ENCODE measurements around the gene RAB44. TPM values are rescaled to one million over a fixed set of nuclear protein-coding genes. Genes with fewer than 3 reads are reported as not detected.

The RAB44 gene
- total and polyA plus RNA-seq, 2 of the 13 experiments (the other 11 are each of a cell fraction or from before 2014, with no cell fraction given), result not detected

- ChIA-PET CTCF (ENCODE audit: low intra/inter-chr PET ratio, low total read pairs) (no interaction called here), POLR2A (no interaction called here)
- no peak overlapping the region for H2AFZ ChIP-seq (ENCODE audit: low read length)
- intact Hi-C loops (cut with micrococcal nuclease; ENCODE audit: unreplicated experiment), result no loop called here
- ATAC-seq, result no peak
- no peak overlapping the region for H3K9ac ChIP-seq (ENCODE audit: insufficient read depth, low read depth, low read length)
- no peak overlapping the region for H3K4me2 ChIP-seq (ENCODE audit: low read depth, low read length)
- no peak overlapping the region for H3K4me3 ChIP-seq (replicated peaks in 1 of 3; ENCODE audit: insufficient read depth in 1 of 3, low read depth in 2 of 3, low read length in 3 of 3)
- BruUV-seq (replicated peaks), result no TSS peak
- H3K36me3 ChIP-seq (replicated peaks in 1 of 2; ENCODE audit: control insufficient read depth in 1 of 2, insufficient read depth in 2 of 2, low read length in 2 of 2), result no peaks in the 10 kb centered on the region
- FAIRE-seq, result no peak
- in situ Hi-C loops (cut with HindIII; ENCODE audit: extremely low pct_ligation_motif_present, low pct_unique_long_range_greater_than_20kb), result no loop called here
- no peak for DNase-seq (ENCODE audit: low spot score)
- no peaks in the 10 kb centered on the region for H3K4me1 ChIP-seq (ENCODE audit: insufficient read depth, low read length)
- no peak overlapping the region for H3K27ac ChIP-seq (ENCODE audit: extremely low read length, insufficient read depth, low read length)
- H3K9me3 ChIP-seq (ENCODE audit: low read length), result no peaks in the 10 kb centered on the region
- no peaks in the 10 kb centered on the region for H4K20me1 ChIP-seq (ENCODE audit: insufficient read depth, low read length)
- peaks cover 16 to 34% of the 10 kb centered on the region in 2 experiments for H3K27me3 ChIP-seq (ENCODE audit: control insufficient read depth in 1 of 2, insufficient read depth in 2 of 2, low read length in 2 of 2)
- no peaks in the 10 kb centered on the region for H3K79me2 ChIP-seq (ENCODE audit: insufficient read depth, low read length)
- WGBS (ENCODE audit: low lambda C conversion rate), result 68% methylated on average over 4 of the region's 4 CpGs
- TF ChIP-seq ZBTB25 (CRISPR knock-in tag; IDR thresholded peaks at IDR 0.05), result no peak
- TF ChIP-seq NFE2L1 (CRISPR knock-in tag; IDR thresholded peaks at IDR 0.05; ENCODE audit: borderline replicate concordance), result no peak
- no peak for TF ChIP-seq SRF (IDR thresholded peaks at IDR 0.05; ENCODE audit: low read depth, low read length)
- no peak for TF ChIP-seq ATAD3A (CRISPR knock-in tag; IDR thresholded peaks at IDR 0.05)
- TF ChIP-seq PAWR (CRISPR knock-in tag; IDR thresholded peaks at IDR 0.05; ENCODE audit: borderline replicate concordance), result no peak
- TF ChIP-seq NFATC3 (CRISPR knock-in tag; IDR thresholded peaks at IDR 0.05), result no peak
- no peak for TF ChIP-seq EZH2 (conservative IDR thresholded peaks at IDR 0.05; ENCODE audit: low read depth, low read length)
- no peak for TF ChIP-seq HNF4G (IDR thresholded peaks at IDR 0.05; ENCODE audit: borderline replicate concordance, low read depth, low read length)
- TF ChIP-seq HNF4G (CRISPR knock-in tag; IDR thresholded peaks at IDR 0.05; ENCODE audit: borderline replicate concordance, low read depth), result no peak
- no peak for TF ChIP-seq GLI4 (CRISPR knock-in tag; IDR thresholded peaks at IDR 0.05; ENCODE audit: borderline replicate concordance)
- no peak for TF ChIP-seq ZSCAN22 (CRISPR knock-in tag; IDR thresholded peaks at IDR 0.05)
- no peak for TF ChIP-seq POGK (CRISPR knock-in tag; conservative IDR thresholded peaks at IDR 0.05)
- no peak for TF ChIP-seq HMGXB4 (CRISPR knock-in tag; IDR thresholded peaks at IDR 0.05; ENCODE audit: borderline replicate concordance in 1 of 2, low read depth in 1 of 2)
- TF ChIP-seq ATF5 (CRISPR knock-in tag; IDR thresholded peaks at IDR 0.05; ENCODE audit: low read depth), result no peak
- no peak for TF ChIP-seq ZNF687 (CRISPR knock-in tag; IDR thresholded peaks at IDR 0.05)
Measured at GRCh38 chr6:36712816-36713215, 15.2 kb downstream of the RAB44 start.
